Measurements from ENCODE around the gene CLIC5.

- TF ChIP-seq, protein P1, sequence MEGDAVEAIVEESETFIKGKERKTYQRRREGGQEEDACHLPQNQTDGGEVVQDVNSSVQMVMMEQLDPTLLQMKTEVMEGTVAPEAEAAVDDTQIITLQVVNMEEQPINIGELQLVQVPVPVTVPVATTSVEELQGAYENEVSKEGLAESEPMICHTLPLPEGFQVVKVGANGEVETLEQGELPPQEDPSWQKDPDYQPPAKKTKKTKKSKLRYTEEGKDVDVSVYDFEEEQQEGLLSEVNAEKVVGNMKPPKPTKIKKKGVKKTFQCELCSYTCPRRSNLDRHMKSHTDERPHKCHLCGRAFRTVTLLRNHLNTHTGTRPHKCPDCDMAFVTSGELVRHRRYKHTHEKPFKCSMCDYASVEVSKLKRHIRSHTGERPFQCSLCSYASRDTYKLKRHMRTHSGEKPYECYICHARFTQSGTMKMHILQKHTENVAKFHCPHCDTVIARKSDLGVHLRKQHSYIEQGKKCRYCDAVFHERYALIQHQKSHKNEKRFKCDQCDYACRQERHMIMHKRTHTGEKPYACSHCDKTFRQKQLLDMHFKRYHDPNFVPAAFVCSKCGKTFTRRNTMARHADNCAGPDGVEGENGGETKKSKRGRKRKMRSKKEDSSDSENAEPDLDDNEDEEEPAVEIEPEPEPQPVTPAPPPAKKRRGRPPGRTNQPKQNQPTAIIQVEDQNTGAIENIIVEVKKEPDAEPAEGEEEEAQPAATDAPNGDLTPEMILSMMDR (IDR thresholded peaks at IDR 0.05; ENCODE audit: poor library complexity, severe bottlenecking): no peak
- TF ChIP-seq POLR2AphosphoS5 (IDR thresholded peaks at IDR 0.05): no peak
- TF ChIP-seq RAD21 (conservative IDR thresholded peaks at IDR 0.05): no peak
- TF ChIP-seq EP300 (conservative IDR thresholded peaks at IDR 0.05; ENCODE audit: poor library complexity, severe bottlenecking): no peak
- TF ChIP-seq TAF1 (IDR thresholded peaks at IDR 0.05; ENCODE audit: low read depth): no peak
- TF ChIP-seq EZH2 (IDR thresholded peaks at IDR 0.05; ENCODE audit: borderline replicate concordance, insufficient read depth, low read length, poor library complexity, severe bottlenecking): no peak
- no peak for TF ChIP-seq SMC3 (conservative IDR thresholded peaks at IDR 0.05; ENCODE audit: poor library complexity)
- TF ChIP-seq, protein P2, sequence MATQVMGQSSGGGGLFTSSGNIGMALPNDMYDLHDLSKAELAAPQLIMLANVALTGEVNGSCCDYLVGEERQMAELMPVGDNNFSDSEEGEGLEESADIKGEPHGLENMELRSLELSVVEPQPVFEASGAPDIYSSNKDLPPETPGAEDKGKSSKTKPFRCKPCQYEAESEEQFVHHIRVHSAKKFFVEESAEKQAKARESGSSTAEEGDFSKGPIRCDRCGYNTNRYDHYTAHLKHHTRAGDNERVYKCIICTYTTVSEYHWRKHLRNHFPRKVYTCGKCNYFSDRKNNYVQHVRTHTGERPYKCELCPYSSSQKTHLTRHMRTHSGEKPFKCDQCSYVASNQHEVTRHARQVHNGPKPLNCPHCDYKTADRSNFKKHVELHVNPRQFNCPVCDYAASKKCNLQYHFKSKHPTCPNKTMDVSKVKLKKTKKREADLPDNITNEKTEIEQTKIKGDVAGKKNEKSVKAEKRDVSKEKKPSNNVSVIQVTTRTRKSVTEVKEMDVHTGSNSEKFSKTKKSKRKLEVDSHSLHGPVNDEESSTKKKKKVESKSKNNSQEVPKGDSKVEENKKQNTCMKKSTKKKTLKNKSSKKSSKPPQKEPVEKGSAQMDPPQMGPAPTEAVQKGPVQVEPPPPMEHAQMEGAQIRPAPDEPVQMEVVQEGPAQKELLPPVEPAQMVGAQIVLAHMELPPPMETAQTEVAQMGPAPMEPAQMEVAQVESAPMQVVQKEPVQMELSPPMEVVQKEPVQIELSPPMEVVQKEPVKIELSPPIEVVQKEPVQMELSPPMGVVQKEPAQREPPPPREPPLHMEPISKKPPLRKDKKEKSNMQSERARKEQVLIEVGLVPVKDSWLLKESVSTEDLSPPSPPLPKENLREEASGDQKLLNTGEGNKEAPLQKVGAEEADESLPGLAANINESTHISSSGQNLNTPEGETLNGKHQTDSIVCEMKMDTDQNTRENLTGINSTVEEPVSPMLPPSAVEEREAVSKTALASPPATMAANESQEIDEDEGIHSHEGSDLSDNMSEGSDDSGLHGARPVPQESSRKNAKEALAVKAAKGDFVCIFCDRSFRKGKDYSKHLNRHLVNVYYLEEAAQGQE (IDR thresholded peaks at IDR 0.05; ENCODE audit: borderline replicate concordance): no peak
- no peak for TF ChIP-seq MXI1 (conservative IDR thresholded peaks at IDR 0.05; ENCODE audit: poor library complexity, severe bottlenecking)
Observed at GRCh38 chr6:46035242-46035641, 19.6 kb upstream of the CLIC5 start.
